Sigmoid colon (tissue), 7 donors: ENCODE measurements around the gene CPNE4. TPM values are rescaled to one million over a fixed set of nuclear protein-coding genes. Genes with fewer than 3 reads are reported as not detected.

ENCODE experiments used
- DNase-seq: peaks from one replicate; pipeline ENCODE4 v3.0.0-alpha.2; 2019
- H3K27ac ChIP-seq, 4 donors: fragments of 200-600 bp; sonication (generic); one replicate each; pipeline ENCODE4 v1.5.1; 2016 to 2019; ENCODE audit warnings: mild to moderate bottlenecking in 1 of 4
- H3K27me3 ChIP-seq, 3 donors: fragments of 200-600 bp; sonication (generic); one replicate each; pipeline ENCODE4 v1.5.1; 2019; ENCODE audit warnings: mild to moderate bottlenecking in 1 of 3
- H3K36me3 ChIP-seq, 4 donors: fragments of 200-600 bp; sonication (generic); one replicate each; pipeline ENCODE4 v1.5.1; 2016 to 2019
- H3K4me1 ChIP-seq, 4 donors: fragments of 200-600 bp; sonication (generic); one replicate each; pipeline ENCODE4 v1.5.1; 2017 to 2019
- H3K4me3 ChIP-seq, 4 donors: fragments of 200-600 bp; sonication (generic); one replicate each; pipeline ENCODE4 v1.5.1; 2017 to 2019; ENCODE audit warnings: mild to moderate bottlenecking in 2 of 4, moderate library complexity in 1 of 4
- H3K9me3 ChIP-seq, 4 donors: fragments of 200-600 bp in 3 of 4; sonication (generic) in 3 of 4; one replicate each; pipeline versions ENCODE4 v1.5.1 to v1.6.1; 2013 to 2019
- CTCF ChIP-seq, 4 experiments: fragments of 450-650 bp in 3 of 4; fragments of 200-600 bp in 1 of 4; IDR thresholded peaks; one replicate each; pipeline ENCODE4 v1.5.1; 2016 to 2019; ENCODE audit warnings: antibody characterized with exemption in 4 of 4, mild to moderate bottlenecking in 3 of 4, moderate library complexity in 2 of 4
- EP300 ChIP-seq, 4 donors: sonication (generic); formaldehyde crosslinking; IDR thresholded peaks; one replicate each; pipeline ENCODE4 v1.6.1; 2017; ENCODE audit warnings: antibody characterized with exemption in 4 of 4
- POLR2A ChIP-seq, 2 donors: fragments of 450-650 bp; IDR thresholded peaks; one replicate each; pipeline ENCODE4 v1.6.1; 2016; ENCODE audit warnings: antibody characterized with exemption in 2 of 2, mild to moderate bottlenecking in 2 of 2, moderate library complexity in 2 of 2
- POLR2AphosphoS5 ChIP-seq, 4 donors: sonication (generic); formaldehyde crosslinking; IDR thresholded peaks; one replicate each; pipeline ENCODE4 v1.6.1; 2017; ENCODE audit warnings: antibody characterized with exemption in 4 of 4
- WGBS, 2 donors: extraction: QIAGEN DNeasy Blood & Tissue Kit; methylation state at CpG; one replicate each; pipeline ENCODE4 v1.1.7; 2013; 5-methylcytosine and 5-hydroxymethylcytosine counted together
- intact Hi-C: fragments of 100-400 bp; cut with DNase I; formaldehyde crosslinking; loops from one replicate; pipeline ENCODE4 v1.15.1; 2023
- polyA plus RNA-seq, 3 donors: library from polyadenylated mRNA; stranded (reverse); fragments of 200-250 nt; gene quantifications; one replicate each; pipeline ENCODE4 v1.2.3, GENCODE V29; 2013
- total RNA-seq, 4 donors: library from RNA; depleted of rRNA; stranded (reverse); fragments of >200 nt; gene quantifications; one replicate each; pipeline ENCODE4 v1.1.0, GENCODE V29; 2016
- donor health status: healthy with polysubstance abuse.
- donor health status: Bipolar disorder and iron deficiency.
- donor health status: healthy.

The CPNE4 gene
- total and polyA plus RNA-seq, 7 donors = 0.23 to 1.1 (median 0.54) TPM; not detected in 2

- Histone ChIP-seq H3K36me3 (no peaks in the 10 kb centered on the region), H3K4me3 (no peak overlapping the region), H3K27ac (no peak overlapping the region), H3K27me3 (no peaks in the 10 kb centered on the region), H3K9me3 (no peaks in the 10 kb centered on the region), H3K4me1 (no peaks in the 10 kb centered on the region)
- intact Hi-C loops = no loop called here
- TF ChIP-seq POLR2A (IDR thresholded peaks at IDR 0.05) = no peak
- no peak for TF ChIP-seq CTCF (IDR thresholded peaks at IDR 0.05)
- no peak for TF ChIP-seq EP300 (IDR thresholded peaks at IDR 0.05)
- no peak for DNase-seq
These were observed 39.0 kb upstream of the CPNE4 start for GRCh38 chr3:132073771-132074170.

GRCh38 chr3:132071043-132071442 lies 36.2 kb upstream of the CPNE4 start:
- H3K27ac ChIP-seq = no peak overlapping the region
- no peak overlapping the region for H3K4me3 ChIP-seq
- no peaks in the 10 kb centered on the region for H3K36me3 ChIP-seq
- TF ChIP-seq CTCF (IDR thresholded peaks at IDR 0.05) = no peak
- TF ChIP-seq POLR2A (IDR thresholded peaks at IDR 0.05) = no peak
- no peak for TF ChIP-seq POLR2AphosphoS5 (IDR thresholded peaks at IDR 0.05)
- no peak for TF ChIP-seq EP300 (IDR thresholded peaks at IDR 0.05)
- no peaks in the 10 kb centered on the region for H3K4me1 ChIP-seq
- no peaks in the 10 kb centered on the region for H3K27me3 ChIP-seq
- H3K9me3 ChIP-seq = no peaks in the 10 kb centered on the region
- intact Hi-C loops = no loop called here
- no peak for DNase-seq

- Histone ChIP-seq H3K4me1 (no peaks in the 10 kb centered on the region), H3K36me3 (no peaks in the 10 kb centered on the region), H3K4me3 (no peak overlapping the region), H3K27me3 (peaks cover 0 to 6% (median 0%) of the 10 kb centered on the region in 3 donors), H3K27ac (no peak overlapping the region), H3K9me3 (no peaks in the 10 kb centered on the region)
- intact Hi-C loops = no loop called here
- DNase-seq = no peak
- no peak for TF ChIP-seq POLR2A (IDR thresholded peaks at IDR 0.05)
- no peak for TF ChIP-seq POLR2AphosphoS5 (IDR thresholded peaks at IDR 0.05)
- no peak for TF ChIP-seq EP300 (IDR thresholded peaks at IDR 0.05)
- no peak for TF ChIP-seq CTCF (IDR thresholded peaks at IDR 0.05)
- WGBS, 2 donors = 17 to 18% methylated on average over 4 of the region's 4 CpGs
These were observed 29.3 kb upstream of the CPNE4 start for GRCh38 chr3:132064114-132064513.

GRCh38 chr3:132062535-132062934 lies 27.7 kb upstream of the CPNE4 start:
- no peak for DNase-seq
- Histone ChIP-seq H3K27ac (no peak overlapping the region), H3K27me3 (peaks cover 0 to 6% (median 0%) of the 10 kb centered on the region in 3 donors), H3K4me1 (no peaks in the 10 kb centered on the region), H3K36me3 (no peaks in the 10 kb centered on the region), H3K4me3 (no peak overlapping the region), H3K9me3 (no peaks in the 10 kb centered on the region)
- TF ChIP-seq POLR2AphosphoS5 (IDR thresholded peaks at IDR 0.05) = no peak
- no peak for TF ChIP-seq POLR2A (IDR thresholded peaks at IDR 0.05)
- no peak for TF ChIP-seq CTCF (IDR thresholded peaks at IDR 0.05)
- no peak for TF ChIP-seq EP300 (IDR thresholded peaks at IDR 0.05)
- 80 to 88% methylated on average over 4 of the region's 4 CpGs for WGBS, 2 donors
- intact Hi-C loops = no loop called here

GRCh38 chr3:132055872-132056271 lies 21.1 kb upstream of the CPNE4 start:
- no peak overlapping the region for H3K4me3 ChIP-seq
- TF ChIP-seq CTCF (IDR thresholded peaks at IDR 0.05) (no peak), POLR2AphosphoS5 (IDR thresholded peaks at IDR 0.05) (no peak), POLR2A (IDR thresholded peaks at IDR 0.05) (no peak), EP300 (IDR thresholded peaks at IDR 0.05) (no peak)
- 82 to 89% methylated on average over 1 of the region's 1 CpG for WGBS, 2 donors
- DNase-seq = no peak
- no peaks in the 10 kb centered on the region for H3K27me3 ChIP-seq
- no peaks in the 10 kb centered on the region for H3K9me3 ChIP-seq
- no peak overlapping the region for H3K27ac ChIP-seq
- no peaks in the 10 kb centered on the region for H3K4me1 ChIP-seq
- intact Hi-C loops = no loop called here
- no peaks in the 10 kb centered on the region for H3K36me3 ChIP-seq
